C4-2B (cell line): ENCODE measurements around the gene ZNF93.

Experiments used
- ZFX ChIP-seq: fragments of 450-650 bp; IDR thresholded peaks from 2 replicates; pipeline ENCODE4 v1.6.1; 2017
- TF ChIP-seq, protein P1 (sequence below): fragments of 450-650 bp; conservative IDR thresholded peaks from 2 replicates; pipeline ENCODE4 v1.5.1; 2017; ENCODE audit warnings: mild to moderate bottlenecking

DNA sequence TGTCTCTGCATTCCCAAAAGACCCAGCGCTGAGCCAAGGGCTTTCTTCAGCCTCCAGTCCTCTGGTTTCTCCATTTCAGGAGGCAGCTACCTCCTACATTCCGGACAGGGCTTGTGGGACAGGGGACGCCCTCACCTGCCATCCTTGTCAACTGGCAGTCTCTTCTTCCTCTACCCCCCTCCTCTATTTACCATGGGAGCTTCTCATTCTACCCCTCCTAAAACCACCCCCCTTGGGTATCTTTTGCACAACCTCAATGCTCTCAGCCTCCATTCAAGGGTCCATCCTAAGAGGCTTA is 43.8 kb downstream of the ZNF93 start:
- TF ChIP-seq, protein P1, sequence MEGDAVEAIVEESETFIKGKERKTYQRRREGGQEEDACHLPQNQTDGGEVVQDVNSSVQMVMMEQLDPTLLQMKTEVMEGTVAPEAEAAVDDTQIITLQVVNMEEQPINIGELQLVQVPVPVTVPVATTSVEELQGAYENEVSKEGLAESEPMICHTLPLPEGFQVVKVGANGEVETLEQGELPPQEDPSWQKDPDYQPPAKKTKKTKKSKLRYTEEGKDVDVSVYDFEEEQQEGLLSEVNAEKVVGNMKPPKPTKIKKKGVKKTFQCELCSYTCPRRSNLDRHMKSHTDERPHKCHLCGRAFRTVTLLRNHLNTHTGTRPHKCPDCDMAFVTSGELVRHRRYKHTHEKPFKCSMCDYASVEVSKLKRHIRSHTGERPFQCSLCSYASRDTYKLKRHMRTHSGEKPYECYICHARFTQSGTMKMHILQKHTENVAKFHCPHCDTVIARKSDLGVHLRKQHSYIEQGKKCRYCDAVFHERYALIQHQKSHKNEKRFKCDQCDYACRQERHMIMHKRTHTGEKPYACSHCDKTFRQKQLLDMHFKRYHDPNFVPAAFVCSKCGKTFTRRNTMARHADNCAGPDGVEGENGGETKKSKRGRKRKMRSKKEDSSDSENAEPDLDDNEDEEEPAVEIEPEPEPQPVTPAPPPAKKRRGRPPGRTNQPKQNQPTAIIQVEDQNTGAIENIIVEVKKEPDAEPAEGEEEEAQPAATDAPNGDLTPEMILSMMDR: no peak
- no peak for TF ChIP-seq ZFX
